IMR-90 (cell line): ENCODE measurements around the gene PSMD2.

Source experiments
- CHD1 ChIP-seq: IDR thresholded peaks from 2 replicates; pipeline ENCODE4 v1.6.1; 2012; ENCODE audit warnings: low read depth, low read length, improper control_type of control experiment
- CTCF ChIP-seq: conservative IDR thresholded peaks from 2 replicates; pipeline ENCODE4 v1.5.1; 2012; ENCODE audit warnings: mild to moderate bottlenecking, low read depth, low read length, improper control_type of control experiment
- NFE2L2 ChIP-seq: fragments of 150-350 bp; IDR thresholded peaks from 2 replicates; pipeline ENCODE4 v1.6.1; 2016; ENCODE audit warnings: low read depth, mild to moderate bottlenecking, low read length
- POLR2A ChIP-seq: IDR thresholded peaks from 2 replicates; pipeline ENCODE4 v1.6.1; 2012; ENCODE audit warnings: mild to moderate bottlenecking, low read depth, low read length
- RAD21 ChIP-seq: IDR thresholded peaks from 2 replicates; pipeline ENCODE4 v1.6.1; 2012; ENCODE audit warnings: low read length, improper control_type of control experiment
- RFX5 ChIP-seq: IDR thresholded peaks from 2 replicates; pipeline ENCODE4 v1.8.0; 2012; ENCODE audit warnings: low read depth, mild to moderate bottlenecking, low read length, moderate library complexity
- SMC3 ChIP-seq: fragments of 150-350 bp; IDR thresholded peaks from 2 replicates; pipeline ENCODE4 v1.6.1; 2016; ENCODE audit warnings: low read depth, mild to moderate bottlenecking, antibody characterized with exemption, low read length, moderate library complexity
- USF2 ChIP-seq: fragments of 150-350 bp; IDR thresholded peaks from 2 replicates; pipeline ENCODE4 v1.6.1; 2017; ENCODE audit warnings: mild to moderate bottlenecking, antibody characterized with exemption, low read length, low read depth

GRCh38 chr3:184307915-184308314 is 8.9 kb downstream of the PSMD2 start:
- TF ChIP-seq POLR2A (no peak), RAD21 (no peak), CTCF (no peak), CHD1 (no peak), SMC3 (no peak), USF2 (no peak), RFX5 (no peak), NFE2L2 (no peak)
